GM19452 (cell line): ENCODE results near the gene ZNF225.
"Not testable (repeated sequence)": the region's sequence is repeated elsewhere in the genome, so short reads cannot be mapped to it uniquely, and the experiment has no call there.

Experiments used
- ATAC-seq: cut with Tn5 transposase; IDR thresholded peaks from one replicate; pipeline ENCODE4 v1.9.1; 2021; ENCODE audit not compliant: unreplicated experiment

The ZNF225 gene

DNA sequence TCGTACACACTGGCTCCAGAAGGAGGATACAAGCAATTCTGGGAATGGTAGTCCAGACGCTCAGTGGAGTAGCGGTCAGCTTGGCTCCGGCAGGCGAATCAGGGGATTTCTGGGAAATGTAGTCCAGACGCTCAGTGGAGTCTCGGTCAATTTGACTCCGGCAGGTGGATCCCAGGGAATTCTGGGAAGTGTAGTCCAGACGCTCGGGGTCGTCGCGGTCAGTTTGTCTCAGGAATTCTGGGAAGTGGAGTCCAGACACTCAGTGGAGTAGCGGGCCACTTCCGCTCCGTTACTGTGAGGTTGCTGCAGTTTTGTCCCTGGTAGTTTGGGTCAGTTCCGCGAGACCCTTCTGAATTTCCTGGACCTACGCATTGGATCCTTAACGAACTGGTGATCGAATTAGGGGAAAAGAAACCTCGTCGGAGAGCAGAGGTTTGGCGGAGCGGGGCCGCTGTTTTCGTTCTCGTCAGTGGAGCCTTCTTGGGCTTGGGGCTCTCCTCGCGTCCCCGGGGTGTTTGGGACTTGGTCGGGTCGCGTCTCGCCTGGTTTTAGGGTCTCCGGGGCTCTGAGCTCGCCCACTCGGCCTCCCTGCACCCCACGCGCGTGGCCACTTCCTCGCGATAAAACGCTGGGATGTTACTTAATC, at the start of gene ZNF225:
Gene ZNF225 (plus strand): TSS at position 262 of the 646 bp plus-strand sequence. CDS start 2,429 bp downstream, outside the sequence.
- peak; percentile 90 for ATAC-seq

DNA sequence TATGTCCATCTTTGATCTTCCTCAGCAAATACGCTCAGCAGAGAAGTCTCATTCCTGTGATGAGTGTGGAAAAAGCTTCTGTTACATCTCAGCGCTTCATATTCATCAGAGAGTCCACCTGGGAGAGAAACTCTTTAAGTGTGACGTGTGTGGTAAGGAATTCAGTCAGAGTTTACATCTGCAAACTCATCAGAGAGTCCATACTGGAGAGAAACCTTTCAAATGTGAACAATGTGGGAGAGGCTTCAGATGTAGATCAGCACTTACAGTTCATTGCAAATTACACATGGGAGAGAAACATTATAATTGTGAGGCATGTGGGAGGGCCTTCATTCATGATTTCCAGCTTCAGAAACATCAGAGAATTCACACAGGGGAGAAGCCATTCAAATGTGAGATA, 46.9 kb upstream of the ZNF225 start:
- no peak for ATAC-seq

DNA sequence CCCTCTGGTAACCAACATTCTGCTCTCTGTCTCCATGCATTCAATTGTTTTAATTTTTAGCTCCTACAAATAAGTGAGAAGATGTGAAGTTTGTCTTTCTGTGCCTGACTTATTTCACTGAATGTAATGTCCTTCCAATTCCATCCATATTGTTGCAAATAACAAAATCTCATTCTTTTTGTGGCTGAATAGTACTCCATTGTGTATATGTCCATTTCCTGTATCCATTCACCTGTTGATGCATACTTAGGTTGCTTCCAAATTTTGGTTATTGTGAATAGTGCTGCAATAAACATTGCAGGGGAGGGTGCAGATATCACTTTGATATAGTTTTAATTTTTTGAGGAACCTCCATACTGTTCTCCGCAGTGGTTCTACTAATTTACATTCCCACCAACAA, 43.8 kb upstream of the ZNF225 start:
- no peak for ATAC-seq

DNA sequence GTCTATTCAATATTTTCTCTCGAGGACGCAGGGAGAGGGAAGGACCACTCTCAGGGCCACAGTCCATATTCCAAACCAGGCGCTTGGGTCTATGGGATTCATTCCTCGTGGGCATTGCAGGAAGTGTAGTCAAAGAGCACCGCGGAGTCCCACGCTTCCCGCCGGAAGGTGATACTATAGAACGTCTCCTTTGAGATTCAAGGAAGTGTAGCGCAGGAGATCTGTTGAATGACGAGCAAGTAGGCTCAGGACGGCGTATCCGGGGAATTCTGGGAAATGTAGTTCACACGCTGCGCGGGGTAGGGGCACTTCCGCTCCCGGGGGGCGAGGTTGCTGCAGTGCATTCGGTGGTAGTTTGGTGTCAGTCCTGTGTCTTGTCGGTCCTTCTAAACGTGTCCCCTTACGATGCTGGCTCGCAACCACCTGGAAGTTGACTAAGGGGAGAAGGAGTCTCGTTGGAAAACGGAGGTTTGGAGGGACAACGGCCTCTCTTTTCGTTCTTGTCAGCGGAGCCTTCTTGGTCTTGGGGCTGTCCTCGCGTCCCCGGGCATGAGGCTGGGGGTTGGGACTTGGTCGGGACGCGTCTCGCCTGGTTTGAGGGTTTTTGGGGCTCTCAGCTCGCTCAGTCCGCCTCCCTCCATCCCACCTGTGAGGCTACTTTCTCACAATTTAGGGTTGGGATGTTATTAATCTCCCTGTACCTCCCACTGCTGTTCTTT, 41.2 kb upstream of the ZNF225 start, which contains the start of gene ZNF284:
Gene ZNF284 (plus strand): TSS at position 336 of the 719 bp plus-strand sequence. CDS start 4,231 bp downstream, outside the sequence.
- ATAC-seq, result no peak

DNA sequence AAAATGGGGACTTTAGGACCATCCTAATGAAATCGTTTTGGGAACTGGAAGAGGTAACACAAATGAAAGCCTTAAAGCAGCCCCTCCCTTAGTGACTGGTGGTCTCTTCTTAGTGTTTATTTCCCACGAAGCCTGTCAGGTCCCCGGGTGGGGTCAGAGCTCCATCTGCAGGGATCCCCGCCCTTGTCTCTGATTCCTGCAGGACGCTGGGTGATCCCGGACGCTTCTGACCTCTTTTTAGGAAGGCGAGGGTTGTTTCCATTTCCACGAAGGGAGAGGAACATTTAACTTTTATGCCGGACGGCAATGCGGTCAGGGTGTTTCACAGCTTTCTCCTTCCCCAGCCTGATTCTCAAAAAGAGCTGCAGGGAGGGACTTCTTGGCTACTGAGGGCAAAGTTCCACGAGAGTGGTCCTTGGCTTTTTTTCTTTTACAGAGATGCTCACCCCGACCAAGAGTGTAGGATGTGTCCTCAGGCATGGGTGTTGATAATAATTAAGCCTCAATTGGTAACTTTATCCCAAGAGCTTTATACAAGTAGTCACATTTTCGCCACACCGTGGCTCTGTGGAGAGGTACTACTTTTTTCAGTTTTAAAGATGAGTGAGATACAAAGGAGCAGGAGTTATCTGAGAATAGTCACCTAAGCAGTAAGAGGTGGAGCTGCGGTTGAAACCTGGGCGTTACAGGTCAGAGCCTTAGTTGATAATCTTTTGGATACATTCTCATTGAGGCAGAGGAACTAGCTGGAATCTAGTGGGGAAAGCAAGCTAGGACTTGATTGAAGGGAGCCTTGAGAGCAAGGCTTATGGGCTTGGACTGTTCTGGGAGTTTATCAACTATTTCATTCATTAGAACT, 40.4 kb upstream of the ZNF225 start:
- no peak for ATAC-seq

DNA sequence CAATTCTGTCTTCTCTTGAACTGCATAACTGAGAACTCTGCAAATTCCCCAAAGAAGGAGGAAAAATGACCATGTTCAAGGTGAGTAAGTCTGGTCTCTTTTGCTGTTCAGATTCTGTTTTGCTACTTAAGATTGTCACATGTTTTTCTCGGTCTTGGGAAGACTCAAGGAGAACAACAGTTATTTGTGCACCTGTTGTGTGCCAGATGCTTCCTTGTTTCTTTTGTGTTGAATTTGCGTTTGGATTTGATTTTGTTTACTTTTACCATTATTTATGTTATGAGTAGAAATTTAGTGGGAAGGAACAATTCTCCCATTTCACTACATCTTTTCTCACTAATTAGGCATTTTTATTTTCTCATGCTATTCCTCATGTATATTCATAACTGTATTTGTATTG, 36.9 kb upstream of the ZNF225 start:
- ATAC-seq, result no peak

- no peak for ATAC-seq
Observed at GRCh38 chr19:44092108-44092507, 21.1 kb upstream of the ZNF225 start.

DNA sequence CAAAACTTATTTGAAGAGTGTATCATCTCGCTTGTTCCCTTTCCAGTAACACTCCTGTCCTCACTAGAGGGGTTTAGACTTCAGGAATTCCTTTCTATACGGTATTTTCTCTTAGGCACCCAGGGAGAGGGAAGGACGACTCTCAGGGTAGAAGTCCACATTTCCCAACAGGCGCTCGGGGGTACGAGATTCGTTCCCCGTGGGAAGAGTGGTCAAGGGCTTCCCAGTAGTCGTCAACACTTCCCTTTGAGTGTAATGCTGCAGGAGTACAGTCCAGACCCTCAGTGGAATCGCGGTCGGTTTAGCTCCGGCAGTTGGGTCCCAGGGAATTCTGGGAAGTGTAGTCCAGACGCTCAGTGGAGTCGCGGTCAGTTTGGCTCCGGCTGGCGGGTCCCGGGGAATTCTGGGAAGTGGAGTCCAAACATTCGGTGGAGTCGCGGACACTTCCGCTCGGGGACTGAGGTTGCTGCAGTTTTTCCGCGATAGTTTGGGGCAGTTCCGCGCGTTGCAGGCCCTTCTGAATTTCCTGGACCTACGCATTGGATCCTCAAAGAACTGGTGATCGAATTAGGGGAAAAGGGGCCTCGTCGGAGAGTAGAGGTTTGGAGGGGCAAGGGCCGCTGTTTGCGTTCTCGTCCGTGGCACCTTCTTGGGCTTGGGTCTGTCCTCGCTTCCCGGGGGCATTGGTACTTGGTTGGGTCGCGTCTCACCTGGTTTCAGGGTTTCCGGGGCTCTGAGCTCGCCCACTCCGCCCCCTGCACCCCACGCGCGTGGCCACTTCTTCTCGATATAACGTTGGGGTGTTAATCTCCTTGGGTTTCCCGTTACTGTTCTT, 19.1 kb upstream of the ZNF225 start, which contains the start of gene ZNF224:
Gene ZNF224 (plus strand): TSS at position 431 of the 835 bp plus-strand sequence. CDS start 3,513 bp downstream, outside the sequence.
- ATAC-seq, result peak; percentile 89

DNA sequence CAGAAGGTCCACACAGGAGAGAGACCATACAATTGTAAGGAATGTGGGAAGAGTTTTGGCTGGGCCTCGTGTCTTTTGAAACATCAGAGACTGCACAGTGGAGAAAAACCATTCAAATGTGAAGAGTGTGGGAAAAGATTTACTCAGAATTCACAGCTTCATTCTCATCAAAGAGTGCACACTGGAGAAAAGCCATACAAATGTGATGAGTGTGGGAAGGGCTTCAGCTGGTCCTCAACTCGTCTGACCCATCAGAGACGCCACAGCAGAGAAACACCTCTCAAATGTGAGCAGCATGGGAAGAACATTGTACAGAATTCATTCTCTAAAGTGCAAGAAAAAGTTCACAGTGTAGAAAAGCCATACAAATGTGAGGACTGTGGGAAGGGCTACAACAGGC, 5.4 kb upstream of the ZNF225 start:
- no peak for ATAC-seq

GRCh38 chr19:44109458-44109857, 3.7 kb upstream of the ZNF225 start:
- no peak for ATAC-seq

DNA sequence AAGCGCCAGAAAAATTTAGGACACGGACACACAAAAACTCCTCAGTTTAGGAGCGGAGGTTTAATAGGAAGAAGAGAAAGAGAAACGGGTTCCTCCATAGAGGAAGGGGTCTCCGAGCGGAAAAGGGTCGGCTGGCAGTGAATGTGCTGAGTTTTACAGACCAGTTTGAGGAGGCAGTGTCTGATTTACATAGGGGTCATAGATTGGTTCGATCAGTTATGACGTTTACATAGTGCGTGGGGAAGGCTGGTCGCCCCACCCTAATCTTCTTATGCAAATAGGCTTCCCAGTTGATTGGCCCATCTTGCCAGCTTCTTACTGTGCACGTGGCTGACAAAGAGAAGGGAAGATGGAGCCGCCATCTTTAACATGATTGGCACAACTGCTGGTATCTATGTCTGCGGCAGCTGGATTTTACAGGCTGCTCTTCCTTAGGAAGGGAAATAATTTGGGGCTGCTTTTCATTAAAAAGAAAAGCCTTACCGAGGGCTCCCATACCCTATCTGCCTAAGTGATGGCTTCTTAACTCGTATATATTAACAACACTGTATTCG, 1.2 kb upstream of the ZNF225 start:
- no peak for ATAC-seq

DNA sequence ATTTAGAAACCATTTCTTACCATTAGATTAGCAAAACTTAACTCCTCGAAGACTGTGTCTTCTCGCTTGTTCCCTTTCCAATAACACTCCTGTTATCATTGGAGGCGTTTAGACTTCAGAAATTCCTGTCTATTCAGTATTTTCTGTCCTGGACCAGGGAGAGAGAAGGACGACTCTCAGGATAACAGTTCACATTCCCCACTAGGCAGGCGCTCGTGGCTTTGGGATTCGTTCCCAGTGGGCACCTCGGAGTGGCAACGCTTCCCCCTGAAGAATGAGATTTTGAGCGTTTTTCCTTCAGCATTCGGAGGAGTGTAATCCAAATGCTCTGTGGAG, 429 bp upstream of the ZNF225 start:
- ATAC-seq, result peak; percentile 9

- peak; percentile 8 for ATAC-seq
Observed at GRCh38 chr19:44113784-44114390, 688 bp downstream of the ZNF225 start.

- ATAC-seq, result not testable (repeated sequence)
Observed at GRCh38 chr19:44121162-44121561, 8.0 kb downstream of the ZNF225 start.

DNA sequence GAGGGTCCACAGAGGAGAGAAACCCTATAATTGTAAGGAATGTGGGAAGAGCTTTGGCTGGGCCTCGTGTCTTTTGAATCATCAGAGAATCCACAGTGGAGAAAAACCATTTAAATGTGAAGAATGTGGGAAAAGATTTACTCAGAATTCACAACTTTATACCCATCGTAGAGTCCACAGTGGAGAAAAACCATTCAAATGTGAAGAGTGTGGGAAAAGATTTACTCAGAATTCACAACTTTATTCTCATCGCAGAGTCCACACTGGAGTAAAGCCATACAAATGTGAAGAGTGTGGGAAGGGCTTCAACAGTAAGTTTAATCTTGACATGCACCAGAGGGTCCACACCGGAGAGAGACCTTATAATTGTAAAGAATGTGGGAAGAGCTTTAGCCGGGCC, 18.8 kb downstream of the ZNF225 start:
- no peak for ATAC-seq

DNA sequence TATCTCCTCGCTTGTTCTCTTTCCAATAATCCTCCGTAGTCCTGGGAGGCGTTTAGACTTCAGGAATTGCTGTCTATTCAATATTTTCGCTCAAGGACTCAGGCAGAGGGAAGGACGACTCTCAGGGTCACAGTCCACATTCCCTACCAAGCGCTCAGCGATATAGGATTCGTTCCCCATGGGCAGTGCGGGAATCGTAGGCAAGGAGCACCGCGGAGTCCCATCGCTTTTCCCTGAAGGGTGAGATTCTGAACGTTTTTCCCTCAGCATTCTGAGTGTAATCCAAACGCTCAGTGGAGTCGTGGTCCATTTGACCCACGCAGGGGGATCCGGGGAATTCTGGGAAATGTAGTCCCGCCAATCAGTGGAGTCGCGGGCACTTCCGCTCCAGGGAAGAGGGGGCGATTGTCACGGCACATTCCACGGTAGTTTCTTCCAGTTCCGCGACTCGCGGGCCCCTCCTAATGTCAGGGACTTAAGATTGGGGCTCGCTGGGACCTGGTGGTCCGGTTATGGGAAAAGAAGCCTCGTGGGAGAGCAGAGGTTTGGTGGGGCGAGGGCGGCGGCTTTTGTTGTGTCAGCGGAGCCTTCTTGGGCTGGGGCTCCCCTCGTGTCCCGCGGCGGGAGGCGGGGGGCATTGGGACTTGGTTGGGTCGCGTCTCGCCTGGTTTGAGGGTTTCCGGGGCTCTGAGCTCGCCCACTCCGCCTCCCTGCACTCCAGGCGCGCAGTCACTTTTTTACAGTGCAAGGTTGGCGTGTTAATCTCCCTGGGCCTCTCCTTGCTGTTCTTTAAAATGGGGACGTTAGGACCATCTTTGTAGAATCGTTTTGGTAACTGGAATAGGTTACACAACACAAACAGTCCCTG, 28.2 kb downstream of the ZNF225 start, which contains the start of gene ZNF234:
Gene ZNF234 (plus strand): TSS at position 364 of the 868 bp plus-strand sequence. CDS start 3,079 bp downstream, outside the sequence.
- peak; percentile 81 for ATAC-seq

- peak; percentile 21 for ATAC-seq
Observed at GRCh38 chr19:44142059-44142433, 28.8 kb downstream of the ZNF225 start.

GRCh38 chr19:44149776-44150175, 36.6 kb downstream of the ZNF225 start:
- ATAC-seq, result no peak

- ATAC-seq, result no peak
Observed at GRCh38 chr19:44151491-44151890, 38.3 kb downstream of the ZNF225 start.
